HFF-Myc (cell line): Measurements from ENCODE around the gene MOB3B.
"Not testable (repeated sequence)": the region's sequence is repeated elsewhere in the genome, so short reads cannot be mapped to it uniquely, and the experiment has no call there.

Experiments used
- DNase-seq: peaks from one replicate; pipeline ENCODE4 v3.0.0-alpha.2; 2011; ENCODE audit warnings: low read depth; ENCODE audit errors: extremely low read depth
- H3K4me3 ChIP-seq: replicated peaks from 2 replicates; pipeline ENCODE4 v1.5.1; 2011; ENCODE audit warnings: low read depth, mild to moderate bottlenecking, control low read depth, low read length
- TF ChIP-seq, protein P1 (sequence below): IDR thresholded peaks from 2 replicates; pipeline ENCODE4 v1.5.1; 2012; ENCODE audit warnings: mild to moderate bottlenecking, low read depth, low read length, control low read depth; ENCODE audit errors: missing control alignments

The MOB3B gene

GRCh38 chr9:27460226-27461023, 69.2 kb downstream of the MOB3B start:
- no peak for DNase-seq
- TF ChIP-seq, protein P1, sequence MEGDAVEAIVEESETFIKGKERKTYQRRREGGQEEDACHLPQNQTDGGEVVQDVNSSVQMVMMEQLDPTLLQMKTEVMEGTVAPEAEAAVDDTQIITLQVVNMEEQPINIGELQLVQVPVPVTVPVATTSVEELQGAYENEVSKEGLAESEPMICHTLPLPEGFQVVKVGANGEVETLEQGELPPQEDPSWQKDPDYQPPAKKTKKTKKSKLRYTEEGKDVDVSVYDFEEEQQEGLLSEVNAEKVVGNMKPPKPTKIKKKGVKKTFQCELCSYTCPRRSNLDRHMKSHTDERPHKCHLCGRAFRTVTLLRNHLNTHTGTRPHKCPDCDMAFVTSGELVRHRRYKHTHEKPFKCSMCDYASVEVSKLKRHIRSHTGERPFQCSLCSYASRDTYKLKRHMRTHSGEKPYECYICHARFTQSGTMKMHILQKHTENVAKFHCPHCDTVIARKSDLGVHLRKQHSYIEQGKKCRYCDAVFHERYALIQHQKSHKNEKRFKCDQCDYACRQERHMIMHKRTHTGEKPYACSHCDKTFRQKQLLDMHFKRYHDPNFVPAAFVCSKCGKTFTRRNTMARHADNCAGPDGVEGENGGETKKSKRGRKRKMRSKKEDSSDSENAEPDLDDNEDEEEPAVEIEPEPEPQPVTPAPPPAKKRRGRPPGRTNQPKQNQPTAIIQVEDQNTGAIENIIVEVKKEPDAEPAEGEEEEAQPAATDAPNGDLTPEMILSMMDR, result no peak
- H3K4me3 ChIP-seq, result no peak overlapping the region

- no peak for DNase-seq
- H3K4me3 ChIP-seq, result no peak overlapping the region
- TF ChIP-seq, protein P1, result no peak
Observed at GRCh38 chr9:27457445-27457844, 72.2 kb downstream of the MOB3B start.

GRCh38 chr9:27453860-27454553, 75.6 kb downstream of the MOB3B start:
- TF ChIP-seq, protein P1, result no peak
- no peak for DNase-seq
- no peak overlapping the region for H3K4me3 ChIP-seq

GRCh38 chr9:27451207-27451797, 78.3 kb downstream of the MOB3B start:
- no peak overlapping the region for H3K4me3 ChIP-seq
- DNase-seq, result no peak
- TF ChIP-seq, protein P1, result no peak

DNA sequence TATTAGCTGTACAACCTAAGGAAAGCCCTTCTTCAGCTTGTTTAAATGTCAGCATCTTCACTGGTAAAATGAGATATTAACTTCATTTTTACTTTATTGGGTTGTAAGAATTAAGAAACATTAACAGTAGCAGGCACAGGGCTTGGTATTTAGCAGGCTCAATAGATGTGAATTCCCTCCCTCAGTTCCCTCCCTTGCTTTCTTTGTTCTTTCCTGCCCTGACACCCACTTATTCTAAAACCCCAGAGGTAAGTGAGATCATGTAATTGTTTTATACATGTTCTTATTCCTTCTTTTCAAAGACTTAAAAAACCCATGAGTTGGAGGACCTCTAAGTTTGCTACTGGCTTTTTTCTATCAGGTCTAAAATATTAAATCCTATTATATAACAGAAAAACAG, 78.9 kb downstream of the MOB3B start:
- DNase-seq, result no peak
- H3K4me3 ChIP-seq, result no peak overlapping the region
- TF ChIP-seq, protein P1, result no peak

DNA sequence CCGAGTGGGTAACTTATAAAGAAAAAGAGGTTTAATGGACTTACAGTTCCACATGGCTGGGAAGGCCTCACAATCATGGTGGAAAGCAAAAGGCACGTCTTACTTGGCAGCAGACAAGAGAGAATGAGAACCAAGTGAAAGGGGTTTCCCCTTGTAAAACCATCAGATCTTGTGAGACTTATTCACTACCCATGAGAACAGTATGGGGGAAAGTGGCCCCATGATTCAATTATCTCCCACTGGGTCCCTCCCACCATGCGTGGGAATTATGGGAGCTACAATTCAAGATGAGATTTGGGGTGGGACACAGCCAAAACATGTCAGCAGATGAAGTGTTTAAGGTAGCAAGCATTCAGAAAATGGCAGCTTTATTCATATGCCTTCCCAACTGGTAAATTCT, 81.3 kb downstream of the MOB3B start:
- H3K4me3 ChIP-seq, result not testable (repeated sequence)

DNA sequence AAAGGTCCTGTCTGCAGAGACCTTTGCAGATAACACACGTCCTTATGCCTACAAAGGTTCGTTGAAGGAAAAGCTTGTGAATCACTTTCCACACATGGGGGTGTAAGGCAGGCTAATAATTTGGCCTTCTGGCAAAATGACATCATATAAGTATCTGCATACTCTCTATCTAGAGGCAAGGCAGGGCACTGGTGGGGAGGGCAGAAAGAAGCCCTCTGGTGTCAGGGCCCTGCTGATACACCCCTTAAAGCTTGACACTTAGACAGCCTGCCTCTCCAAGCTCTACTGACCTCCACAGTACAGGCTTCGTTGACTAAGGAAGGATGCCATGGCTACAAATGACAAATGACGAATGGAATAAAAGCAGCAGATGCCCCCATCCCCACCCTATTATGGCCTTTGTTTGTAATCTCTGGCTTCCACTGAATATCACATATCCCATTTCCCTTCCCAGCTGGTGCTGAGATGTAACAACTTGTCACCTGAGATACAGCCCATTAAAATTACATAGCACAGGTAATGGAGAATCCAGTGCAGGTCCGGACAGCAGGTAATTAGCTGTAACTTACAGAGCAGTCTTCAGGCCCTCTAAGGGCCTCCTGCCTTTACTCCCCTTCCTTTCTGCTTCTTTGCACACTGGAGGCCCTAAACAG, 82.5 kb downstream of the MOB3B start:
- TF ChIP-seq, protein P1, result no peak
- no peak overlapping the region for H3K4me3 ChIP-seq
- no peak for DNase-seq

More for the DNA sequence above, 81.3 kb downstream of the MOB3B start:
- not testable (repeated sequence) for DNase-seq
